Measurements from ENCODE around the gene XPOT. TPM values are rescaled to one million over a fixed set of nuclear protein-coding genes. Genes with fewer than 3 reads are reported as not detected.

The XPOT gene
- total and polyA plus RNA-seq, 2 of the 4 experiments (the other 2 are of a cell fraction): 40.9 to 80.8 TPM

DNA sequence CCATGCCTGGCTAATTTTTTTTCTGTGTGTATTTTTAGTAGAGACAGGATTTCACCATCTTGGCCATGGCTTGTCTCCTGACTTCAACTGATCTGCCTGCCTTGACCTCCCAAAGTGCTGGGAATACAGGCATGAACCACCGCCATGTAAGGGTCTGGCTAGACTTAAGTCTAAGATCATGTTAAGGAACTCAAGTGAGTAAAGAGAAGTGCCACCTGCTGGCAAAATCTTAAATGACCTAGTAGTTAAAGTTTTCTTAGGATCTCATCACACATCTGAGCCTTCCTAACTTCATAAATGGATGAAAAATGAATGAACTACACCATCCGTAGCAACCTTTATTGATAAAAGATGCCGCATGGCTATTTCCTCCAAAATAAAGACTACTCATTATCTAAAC is 12.0 kb upstream of the XPOT start:
- Histone ChIP-seq H3K36me3 (ENCODE audit: control insufficient read depth, insufficient read depth, low read length) (no peaks in the 10 kb centered on the region), H4K5ac (ENCODE audit: low read depth, low read length) (no peak overlapping the region), H3K27me3 (ENCODE audit: control insufficient read depth, insufficient read depth, low read length) (peaks cover 6% of the 10 kb centered on the region; the same call in 1 of the 2 replicates), H3K18ac (ENCODE audit: low read depth, low read length) (no peak overlapping the region), H3K4me2 (ENCODE audit: low read depth, low read length) (no peak overlapping the region), H4K20me1 (ENCODE audit: insufficient read depth, low read length) (no peaks in the 10 kb centered on the region), H2AFZ (replicated peaks; ENCODE audit: low read length, poor library complexity) (no peak overlapping the region), H2BK20ac (ENCODE audit: low read depth, low read length) (no peak overlapping the region), H3K27ac (ENCODE audit: insufficient read depth, low read length) (no peak overlapping the region), H2BK15ac (ENCODE audit: low read depth, low read length) (no peak overlapping the region), H3K9ac (ENCODE audit: low read depth, low read length) (no peak overlapping the region), H3K79me1 (ENCODE audit: low read depth in 1 of 2, low read length in 2 of 2) (no peaks in the 10 kb centered on the region), H4K8ac (ENCODE audit: low read depth in 2 of 2, low read length in 2 of 2) (no peak overlapping the region), H2AK9ac (replicated peaks; ENCODE audit: low read depth, low read length, poor library complexity) (no peak overlapping the region), H3K56ac (ENCODE audit: extremely low read depth, insufficient read depth, low read length) (no peak overlapping the region), H3K9me1 (ENCODE audit: insufficient read depth, low read length) (0 out of 2 replicates have a peak, but pooled peaks cover 2% of the 10 kb centered on the region), H2BK120ac (ENCODE audit: low read depth, low read length) (no peak overlapping the region), H3K23ac (ENCODE audit: low read depth, low read length) (no peak overlapping the region), H3K4me1 (ENCODE audit: control insufficient read depth, insufficient read depth, low read length) (no peaks in the 10 kb centered on the region), H3K4ac (ENCODE audit: low read depth, low read length) (no peak overlapping the region), H2AK5ac (ENCODE audit: low read depth, low read length) (no peak overlapping the region), H3K14ac (replicated peaks; ENCODE audit: low read depth, low read length) (no peak overlapping the region), H3K4me3 (ENCODE audit: insufficient read depth, low read depth, low read length) (no peak overlapping the region), H4K91ac (ENCODE audit: insufficient read depth, low read depth, low read length) (no peak overlapping the region), H2BK5ac (ENCODE audit: low read depth, low read length, poor library complexity, severe bottlenecking) (no peak overlapping the region), H3K9me3 (ENCODE audit: control insufficient read depth, insufficient read depth, low read length) (no peaks in the 10 kb centered on the region)
- in situ Hi-C loops (cut with MboI; ENCODE audit: low sequenced_read_pairs) (no loop called here), dilution Hi-C loops (cut with HindIII; ENCODE audit: low sequenced_read_pairs, unreplicated experiment) (no loop called here), intact Hi-C loops (cut with micrococcal nuclease) (loop anchor here (1.0 kb wide), 2 partner anchors 118 to 566 kb away; no protein-coding TSS in a partner anchor)
- WGBS, 2 experiments (ENCODE audit: extremely low coverage in 2 of 2, insufficient read length in 1 of 2): no CpG with 5 or more reads among the region's 3 CpGs
- POLR2A ChIA-PET (ENCODE audit: unreplicated experiment): no interaction called here
- no TSS peak for BruUV-seq (replicated peaks)
- CTCF ChIA-PET: no interaction called here
- TF ChIP-seq ELK1 (IDR thresholded peaks at IDR 0.05; ENCODE audit: borderline replicate concordance, low read depth, low read length) (no peak), MXI1 (IDR thresholded peaks at IDR 0.05; ENCODE audit: borderline replicate concordance, low read depth, low read length) (no peak), MAFK (IDR thresholded peaks at IDR 0.05; ENCODE audit: low read depth, low read length) (no peak), NFE2L2 (IDR thresholded peaks at IDR 0.05; ENCODE audit: low read depth, low read length) (no peak), SMC3 (IDR thresholded peaks at IDR 0.05; ENCODE audit: low read depth, low read length) (peak; percentile 48; the same call in 1 of the 2 replicates), USF2 (IDR thresholded peaks at IDR 0.05; ENCODE audit: low read depth, low read length) (no peak), CHD1 (IDR thresholded peaks at IDR 0.05; ENCODE audit: low read depth, low read length) (no peak), BHLHE40 (IDR thresholded peaks at IDR 0.05; ENCODE audit: low read depth, low read length) (no peak), CEBPB (IDR thresholded peaks at IDR 0.05; ENCODE audit: low read depth, low read length) (no peak), FOS (IDR thresholded peaks at IDR 0.05; ENCODE audit: low read depth, low read length) (no peak), POLR2A (IDR thresholded peaks at IDR 0.05; ENCODE audit: low read depth, low read length) (no peak), RCOR1 (IDR thresholded peaks at IDR 0.05; ENCODE audit: insufficient replicate concordance, low read length) (no peak), RAD21 (IDR thresholded peaks at IDR 0.05; ENCODE audit: low read length) (peak; percentile 37; the same call in 1 of the 2 replicates), RFX5 (IDR thresholded peaks at IDR 0.05; ENCODE audit: low read depth, low read length) (no peak), MAZ (IDR thresholded peaks at IDR 0.05; ENCODE audit: borderline replicate concordance, low read depth, low read length) (no peak)
- TF ChIP-seq, protein P1, sequence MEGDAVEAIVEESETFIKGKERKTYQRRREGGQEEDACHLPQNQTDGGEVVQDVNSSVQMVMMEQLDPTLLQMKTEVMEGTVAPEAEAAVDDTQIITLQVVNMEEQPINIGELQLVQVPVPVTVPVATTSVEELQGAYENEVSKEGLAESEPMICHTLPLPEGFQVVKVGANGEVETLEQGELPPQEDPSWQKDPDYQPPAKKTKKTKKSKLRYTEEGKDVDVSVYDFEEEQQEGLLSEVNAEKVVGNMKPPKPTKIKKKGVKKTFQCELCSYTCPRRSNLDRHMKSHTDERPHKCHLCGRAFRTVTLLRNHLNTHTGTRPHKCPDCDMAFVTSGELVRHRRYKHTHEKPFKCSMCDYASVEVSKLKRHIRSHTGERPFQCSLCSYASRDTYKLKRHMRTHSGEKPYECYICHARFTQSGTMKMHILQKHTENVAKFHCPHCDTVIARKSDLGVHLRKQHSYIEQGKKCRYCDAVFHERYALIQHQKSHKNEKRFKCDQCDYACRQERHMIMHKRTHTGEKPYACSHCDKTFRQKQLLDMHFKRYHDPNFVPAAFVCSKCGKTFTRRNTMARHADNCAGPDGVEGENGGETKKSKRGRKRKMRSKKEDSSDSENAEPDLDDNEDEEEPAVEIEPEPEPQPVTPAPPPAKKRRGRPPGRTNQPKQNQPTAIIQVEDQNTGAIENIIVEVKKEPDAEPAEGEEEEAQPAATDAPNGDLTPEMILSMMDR (conservative IDR thresholded peaks at IDR 0.05; ENCODE audit: low read depth, low read length): peak; percentile 52
- peak; percentile 73; the same call in 1 of the 2 replicates for ATAC-seq (ENCODE audit: low read depth)
- peak; percentile 56 for DNase-seq
